Epidermal melanocyte (primary cell): ENCODE results near the gene TRAK1.

Experiments used
- DNase-seq: peaks from one replicate; pipeline ENCODE4 v3.0.0; 2011; ENCODE audit warnings: low spot score; ENCODE audit not compliant: insufficient read length

The TRAK1 gene

GRCh38 chr3:42123824-42124658 lies 32.9 kb downstream of the TRAK1 start:
- no peak for DNase-seq

GRCh38 chr3:42127226-42127625 lies 36.1 kb downstream of the TRAK1 start:
- DNase-seq, result no peak

- no peak for DNase-seq
These were observed 37.4 kb downstream of the TRAK1 start for GRCh38 chr3:42128526-42128925.

GRCh38 chr3:42129014-42129953 lies 38.1 kb downstream of the TRAK1 start:
- DNase-seq, result no peak

- no peak for DNase-seq
These were observed 38.8 kb downstream of the TRAK1 start for GRCh38 chr3:42130007-42130328.

GRCh38 chr3:42130329-42131070 lies 39.3 kb downstream of the TRAK1 start:
- no peak for DNase-seq

GRCh38 chr3:42133500-42134298 lies 42.5 kb downstream of the TRAK1 start:
- no peak for DNase-seq

GRCh38 chr3:42134867-42135464 lies 43.8 kb downstream of the TRAK1 start:
- DNase-seq, result no peak

GRCh38 chr3:42139621-42140453 lies 48.7 kb downstream of the TRAK1 start:
- DNase-seq, result no peak

- DNase-seq, result no peak
These were observed 49.6 kb downstream of the TRAK1 start for GRCh38 chr3:42140665-42141203.

GRCh38 chr3:42143440-42143839 lies 52.3 kb downstream of the TRAK1 start:
- no peak for DNase-seq

GRCh38 chr3:42144209-42144608 lies 53.1 kb downstream of the TRAK1 start:
- no peak for DNase-seq

GRCh38 chr3:42148086-42148848 lies 57.1 kb downstream of the TRAK1 start:
- DNase-seq, result no peak

GRCh38 chr3:42148982-42149432 lies 57.9 kb downstream of the TRAK1 start:
- DNase-seq, result no peak

GRCh38 chr3:42149532-42149931 lies 58.4 kb downstream of the TRAK1 start:
- no peak for DNase-seq

GRCh38 chr3:42149975-42150374 lies 58.8 kb downstream of the TRAK1 start:
- DNase-seq, result no peak

- no peak for DNase-seq
These were observed 60.5 kb downstream of the TRAK1 start for GRCh38 chr3:42151596-42152168.

GRCh38 chr3:42152193-42152592 lies 61.0 kb downstream of the TRAK1 start:
- no peak for DNase-seq
